RWPE1 (cell line): ENCODE measurements around the gene CTNNA1.

Source experiments
- CTCF ChIA-PET: fragments of 350-600 bp; sonication (Branson Sonifier 250); formaldehyde crosslinking; extraction: SDS; loops from one replicate; lab custom pipeline; 2021; lab: Yijun Ruan, JAX
- POLR2A ChIA-PET: fragments of 400-600 bp; formaldehyde crosslinking; extraction: SDS; loops from one replicate; lab custom pipeline; 2020; ENCODE audit warnings: antibody characterized with exemption; ENCODE audit not compliant: low non-redundant PET; lab: Yijun Ruan, JAX
- DNase-seq: peaks from one replicate; pipeline ENCODE4 v3.0.0; 2012; ENCODE audit warnings: low spot score
- H3K27ac ChIP-seq: fragments of 450-650 bp; 2 replicates; pipeline ENCODE4 v1.5.1; 2017
- CTCF ChIP-seq: fragments of 450-650 bp; conservative IDR thresholded peaks from 2 replicates; pipeline ENCODE4 v1.5.1; 2017; ENCODE audit warnings: low read depth, mild to moderate bottlenecking

CTNNA1 gene

GRCh38 chr5:138844125-138844461, 90.9 kb downstream of the CTNNA1 start:
- ChIA-PET CTCF (interaction anchor here (0.7 to 0.9 kb wide), 2 partner anchors 18 to 20 kb away, joined by 3 read pairs; no protein-coding TSS in a partner anchor), POLR2A (no interaction called here)
- DNase-seq, result peak; percentile 27
- peak overlapping the region; percentile 85 for H3K27ac ChIP-seq
- no peak for TF ChIP-seq CTCF

- ChIA-PET POLR2A (no interaction called here), CTCF (interaction anchor here (0.9 kb wide), 1 partner anchor 21 kb away, joined by 3 read pairs; no protein-coding TSS in a partner anchor)
- H3K27ac ChIP-seq, result no peak overlapping the region; the same call in 1 of the 2 replicates
Measured at GRCh38 chr5:138844812-138845513, 91.7 kb downstream of the CTNNA1 start.

DNA sequence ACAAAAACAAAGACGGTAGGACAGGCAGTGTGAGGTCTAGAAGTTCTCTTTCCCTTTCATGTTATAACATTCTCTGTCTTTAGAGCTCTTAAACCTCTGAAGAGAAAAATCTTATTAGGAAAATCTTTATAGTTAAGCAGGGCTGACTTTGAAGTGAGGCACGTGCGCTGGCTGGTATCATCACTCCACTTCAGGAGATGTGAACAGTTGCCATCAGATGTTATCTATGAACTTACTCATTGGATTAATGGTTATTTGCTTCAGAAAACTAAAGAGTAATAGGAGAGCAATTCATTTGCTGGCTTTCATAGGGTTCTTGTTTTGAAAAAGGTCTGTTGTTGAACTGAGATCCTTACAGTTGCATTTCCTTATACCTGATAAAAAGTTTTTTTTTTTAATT, 96.2 kb downstream of the CTNNA1 start:
- TF ChIP-seq CTCF, result no peak
- DNase-seq, result no peak
- CTCF ChIA-PET, result no interaction called here
- H3K27ac ChIP-seq, result no peak overlapping the region
- POLR2A ChIA-PET, result no interaction called here

More at GRCh38 chr5:138844812-138845513, 91.7 kb downstream of the CTNNA1 start:
- DNase-seq, result peak; percentile 82
- TF ChIP-seq CTCF, result no peak

GRCh38 chr5:138849882-138850281, 96.7 kb downstream of the CTNNA1 start:
- DNase-seq, result no peak
- H3K27ac ChIP-seq, result no peak overlapping the region
- POLR2A ChIA-PET, result no interaction called here
- CTCF ChIA-PET, result no interaction called here
- no peak for TF ChIP-seq CTCF

DNA sequence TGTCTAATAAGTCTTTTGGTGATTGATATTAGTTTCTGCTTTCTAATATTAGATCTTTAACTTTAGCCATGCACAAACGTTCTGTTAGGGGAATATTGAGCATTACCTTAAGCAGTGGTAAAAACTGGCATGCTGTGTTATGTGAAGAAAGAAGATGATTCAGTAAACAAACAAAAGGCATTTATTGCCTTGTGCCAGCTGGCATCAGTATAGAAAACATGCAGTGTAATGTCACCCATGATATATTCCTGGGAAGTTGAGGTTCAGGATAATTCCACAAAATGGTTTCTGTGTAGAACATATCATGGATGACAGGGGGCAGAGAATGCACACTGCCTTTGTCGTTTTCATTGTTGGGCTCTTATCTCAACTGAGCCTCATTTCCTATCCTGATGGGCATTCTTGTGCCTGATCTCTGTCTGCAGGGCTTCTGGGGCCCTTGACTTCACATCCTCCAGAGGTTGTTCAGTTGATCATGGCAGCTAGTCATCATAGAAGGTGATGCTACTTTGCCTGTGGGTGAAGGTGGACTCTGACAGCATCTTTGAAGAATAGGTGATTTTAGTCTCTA, 97.7 kb downstream of the CTNNA1 start:
- POLR2A ChIA-PET, result no interaction called here
- H3K27ac ChIP-seq, result no peak overlapping the region
- no peak for DNase-seq
- CTCF ChIA-PET, result no interaction called here
- no peak for TF ChIP-seq CTCF

- no peak for TF ChIP-seq CTCF
- CTCF ChIA-PET, result interaction anchor here (0.6 kb wide), 2 partner anchors 267 to 274 kb away, joined by 3 read pairs; no protein-coding TSS in a partner anchor
- DNase-seq, result no peak
- POLR2A ChIA-PET, result no interaction called here
- H3K27ac ChIP-seq, result no peak overlapping the region
Measured at GRCh38 chr5:138853132-138853531, 99.9 kb downstream of the CTNNA1 start.
